Left ventricle myocardium inferior (tissue), 1 donor: ENCODE measurements around the gene SLC41A1. TPM values are rescaled to one million over a fixed set of nuclear protein-coding genes. Genes with fewer than 3 reads are reported as not detected.

Source experiments
- DNase-seq: peaks from one replicate; pipeline ENCODE4 v3.0.0-alpha.2; 2020
- H3K27ac ChIP-seq: fragments of 200-600 bp; replicated peaks from 2 replicates; pipeline ENCODE4 v1.8.0; 2021
- H3K27me3 ChIP-seq: fragments of 200-600 bp; 2 replicates; pipeline ENCODE4 v1.8.0; 2021; ENCODE audit warnings: low read depth
- H3K36me3 ChIP-seq: fragments of 200-600 bp; 2 replicates; pipeline ENCODE4 v1.8.0; 2021
- H3K4me1 ChIP-seq: fragments of 200-600 bp; 2 replicates; pipeline ENCODE4 v1.8.0; 2021
- H3K4me3 ChIP-seq: fragments of 200-600 bp; 2 replicates; pipeline ENCODE4 v1.8.0; 2021; ENCODE audit warnings: mild to moderate bottlenecking, moderate library complexity
- H3K9me3 ChIP-seq: fragments of 200-600 bp; replicated peaks from 2 replicates; pipeline ENCODE4 v1.8.0; 2021
- CTCF ChIP-seq: fragments of 200-600 bp; IDR thresholded peaks from 2 replicates; pipeline ENCODE4 v1.8.0; 2021; ENCODE audit warnings: antibody characterized with exemption, mild to moderate bottlenecking, borderline replicate concordance
- intact Hi-C: fragments of 100-400 bp; cut with micrococcal nuclease; formaldehyde crosslinking; loops from one replicate; pipeline ENCODE4 v1.11.0; 2022
- total RNA-seq: library from RNA; stranded (reverse); fragmentation: NEBNext Ultra II Directional; extraction: Animal tissue kit (Norgen Biotek cat#: 25700); gene quantifications from one replicate; pipeline ENCODE4 v1.2.1, GENCODE V29; 2021
- donor health status: DM: no; HTN: yes; CAD: no; lungs with severe emphysema.

SLC41A1 gene
- total RNA-seq, 1 donor from 2014 or later = 486 TPM

- Histone ChIP-seq H3K4me1 (peaks cover 29% of the 10 kb centered on the region), H3K36me3 (no peaks in the 10 kb centered on the region), H3K9me3 (no peaks in the 10 kb centered on the region), H3K27me3 (no peaks in the 10 kb centered on the region), H3K27ac (no peak overlapping the region), H3K4me3 (no peak overlapping the region)
- intact Hi-C loops = no loop called here
- no peak for TF ChIP-seq CTCF
- no peak for DNase-seq
Measured at GRCh38 chr1:205817364-205817763, 4.4 kb upstream of the SLC41A1 start.

- Histone ChIP-seq H3K36me3 (peaks cover 25% of the 10 kb centered on the region), H3K27ac (peak overlapping the region; percentile 93), H3K4me1 (peaks cover 66% of the 10 kb centered on the region), H3K9me3 (no peaks in the 10 kb centered on the region), H3K27me3 (no peaks in the 10 kb centered on the region), H3K4me3 (peak overlapping the region; percentile 94)
- intact Hi-C loops = no loop called here
- no peak for TF ChIP-seq CTCF
- peak; percentile 45 for DNase-seq
Measured at GRCh38 chr1:205813755-205814058, 709 bp upstream of the SLC41A1 start.

GRCh38 chr1:205812271-205812877 is 624 bp downstream of the SLC41A1 start:
- no peaks in the 10 kb centered on the region for H3K27me3 ChIP-seq
- peak overlapping the region; percentile 93 for H3K27ac ChIP-seq
- peak overlapping the region; percentile 94 for H3K4me3 ChIP-seq
- H3K9me3 ChIP-seq = no peaks in the 10 kb centered on the region
- no peak for DNase-seq
- peaks cover 28% of the 10 kb centered on the region for H3K36me3 ChIP-seq
- H3K4me1 ChIP-seq = peaks cover 76% of the 10 kb centered on the region
- intact Hi-C loops = no loop called here
- TF ChIP-seq CTCF = no peak

GRCh38 chr1:205811660-205812059 is 1.3 kb downstream of the SLC41A1 start:
- Histone ChIP-seq H3K27me3 (no peaks in the 10 kb centered on the region), H3K27ac (peak overlapping the region; percentile 93), H3K4me1 (peaks cover 78% of the 10 kb centered on the region), H3K36me3 (peaks cover 31% of the 10 kb centered on the region), H3K9me3 (no peaks in the 10 kb centered on the region), H3K4me3 (peak overlapping the region; percentile 94)
- intact Hi-C loops = no loop called here
- DNase-seq = peak; percentile 70
- no peak for TF ChIP-seq CTCF

- Histone ChIP-seq H3K9me3 (no peaks in the 10 kb centered on the region), H3K4me3 (peak overlapping the region; percentile 94), H3K4me1 (peaks cover 88% of the 10 kb centered on the region), H3K27ac (peak overlapping the region; percentile 93), H3K36me3 (peaks cover 42% of the 10 kb centered on the region), H3K27me3 (no peaks in the 10 kb centered on the region)
- DNase-seq = no peak
- no peak for TF ChIP-seq CTCF
- intact Hi-C loops = no loop called here
Measured at GRCh38 chr1:205810448-205811157, 2.4 kb downstream of the SLC41A1 start.
